ENCODE results near the gene TM4SF5.

DNA sequence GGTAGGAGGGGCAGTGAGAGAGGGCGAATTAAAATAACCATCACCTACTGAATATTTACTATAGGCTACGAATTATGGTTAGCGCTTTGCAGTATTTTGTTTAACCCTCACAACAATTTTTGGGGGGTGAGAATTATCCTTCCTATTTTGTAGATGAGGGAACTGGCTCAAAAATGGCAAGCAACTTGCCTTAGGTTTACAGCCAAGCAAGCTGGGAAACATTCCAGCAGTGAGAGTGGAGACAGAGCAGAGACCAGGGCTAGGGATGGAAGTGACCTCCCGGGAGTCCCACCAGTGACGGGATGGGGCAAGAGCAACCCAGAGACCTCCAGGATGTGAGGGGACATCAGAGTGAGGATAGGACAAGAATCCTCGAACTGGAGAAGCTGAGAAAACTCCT, 14.8 kb downstream of the TM4SF5 start:
- TF ChIP-seq, protein P1, sequence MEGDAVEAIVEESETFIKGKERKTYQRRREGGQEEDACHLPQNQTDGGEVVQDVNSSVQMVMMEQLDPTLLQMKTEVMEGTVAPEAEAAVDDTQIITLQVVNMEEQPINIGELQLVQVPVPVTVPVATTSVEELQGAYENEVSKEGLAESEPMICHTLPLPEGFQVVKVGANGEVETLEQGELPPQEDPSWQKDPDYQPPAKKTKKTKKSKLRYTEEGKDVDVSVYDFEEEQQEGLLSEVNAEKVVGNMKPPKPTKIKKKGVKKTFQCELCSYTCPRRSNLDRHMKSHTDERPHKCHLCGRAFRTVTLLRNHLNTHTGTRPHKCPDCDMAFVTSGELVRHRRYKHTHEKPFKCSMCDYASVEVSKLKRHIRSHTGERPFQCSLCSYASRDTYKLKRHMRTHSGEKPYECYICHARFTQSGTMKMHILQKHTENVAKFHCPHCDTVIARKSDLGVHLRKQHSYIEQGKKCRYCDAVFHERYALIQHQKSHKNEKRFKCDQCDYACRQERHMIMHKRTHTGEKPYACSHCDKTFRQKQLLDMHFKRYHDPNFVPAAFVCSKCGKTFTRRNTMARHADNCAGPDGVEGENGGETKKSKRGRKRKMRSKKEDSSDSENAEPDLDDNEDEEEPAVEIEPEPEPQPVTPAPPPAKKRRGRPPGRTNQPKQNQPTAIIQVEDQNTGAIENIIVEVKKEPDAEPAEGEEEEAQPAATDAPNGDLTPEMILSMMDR (IDR thresholded peaks at IDR 0.05 in 8 of 11, conservative IDR thresholded peaks at IDR 0.05 in 3 of 11), result no peak
- TF ChIP-seq POLR2AphosphoS5 (IDR thresholded peaks at IDR 0.05) (no peak), POLR2A (IDR thresholded peaks at IDR 0.05) (no peak)

Measured in spleen (tissue), 7 donors.